RWPE2 (cell line): Measurements from ENCODE around the gene SERTAD3.
"Not testable (repeated sequence)": the region's sequence is repeated elsewhere in the genome, so short reads cannot be mapped to it uniquely, and the experiment has no call there.

Experiments
- ATAC-seq: fragments of 200-7000 bp; cut with Tn5 transposase; 3 replicates; pipeline ENCODE4 v1.9.1; 2021; ENCODE audit warnings: low read depth
- DNase-seq: peaks from one replicate; pipeline ENCODE4 v3.0.0-alpha.2; 2020; ENCODE audit warnings: low spot score
- H3K27ac ChIP-seq: fragments of 450-650 bp; 2 replicates; pipeline ENCODE4 v1.5.1; 2017; ENCODE audit warnings: mild to moderate bottlenecking; ENCODE audit not compliant: poor library complexity, severe bottlenecking
- H3K27me3 ChIP-seq: fragments of 250-450 bp; sonication (Bioruptor Pico); 2 replicates; pipeline ENCODE4 v1.5.1; 2021; ENCODE audit warnings: mild to moderate bottlenecking, moderate library complexity; ENCODE audit not compliant: insufficient read depth, poor library complexity, severe bottlenecking
- H3K36me3 ChIP-seq: fragments of 250-450 bp; sonication (Bioruptor Pico); 2 replicates; pipeline ENCODE4 v1.5.1; 2020; ENCODE audit warnings: low read depth, mild to moderate bottlenecking, moderate library complexity
- H3K4me1 ChIP-seq: fragments of 250-450 bp; sonication (Bioruptor Pico); 2 replicates; pipeline ENCODE4 v1.5.1; 2021; ENCODE audit warnings: mild to moderate bottlenecking, moderate library complexity; ENCODE audit not compliant: insufficient read depth, poor library complexity, severe bottlenecking
- H3K4me3 ChIP-seq: fragments of 250-450 bp; sonication (Bioruptor Pico); 2 replicates; pipeline ENCODE4 v1.5.1; 2021; ENCODE audit warnings: mild to moderate bottlenecking, moderate library complexity; ENCODE audit not compliant: severe bottlenecking
- H3K9me3 ChIP-seq: fragments of 250-450 bp; sonication (Bioruptor Pico); 2 replicates; pipeline ENCODE4 v1.5.1; 2021; ENCODE audit warnings: mild to moderate bottlenecking, moderate library complexity; ENCODE audit not compliant: severe bottlenecking
- CTCF ChIP-seq: fragments of 450-650 bp; IDR thresholded peaks from one replicate; pipeline ENCODE4 v1.5.1; 2017; ENCODE audit warnings: mild to moderate bottlenecking, moderate library complexity; ENCODE audit not compliant: poor library complexity, severe bottlenecking

The SERTAD3 gene

GRCh38 chr19:40461669-40462221 lies 17.6 kb upstream of the SERTAD3 start:
- peaks cover 4% of the 10 kb centered on the region for H3K27me3 ChIP-seq
- no peak overlapping the region for H3K4me3 ChIP-seq
- H3K9me3 ChIP-seq = no peaks in the 10 kb centered on the region
- no peaks in the 10 kb centered on the region; the same call in 1 of the 2 replicates for H3K36me3 ChIP-seq
- H3K27ac ChIP-seq = no peak overlapping the region
- H3K4me1 ChIP-seq = no peaks in the 10 kb centered on the region
- DNase-seq (no peak), ATAC-seq (no peak)
- no peak for TF ChIP-seq CTCF

GRCh38 chr19:40460185-40460584 lies 16.1 kb upstream of the SERTAD3 start:
- no peaks in the 10 kb centered on the region for H3K4me1 ChIP-seq
- DNase-seq (no peak), ATAC-seq (no peak)
- H3K27me3 ChIP-seq = no peaks in the 10 kb centered on the region
- H3K4me3 ChIP-seq = no peak overlapping the region
- no peak for TF ChIP-seq CTCF
- H3K27ac ChIP-seq = no peak overlapping the region
- no peaks in the 10 kb centered on the region for H3K9me3 ChIP-seq
- no peaks in the 10 kb centered on the region; the same call in 1 of the 2 replicates for H3K36me3 ChIP-seq

GRCh38 chr19:40458597-40458974 lies 14.5 kb upstream of the SERTAD3 start:
- no peak overlapping the region for H3K27ac ChIP-seq
- peaks cover 5% of the 10 kb centered on the region for H3K4me1 ChIP-seq
- H3K9me3 ChIP-seq = no peaks in the 10 kb centered on the region
- no peak overlapping the region for H3K4me3 ChIP-seq
- ATAC-seq (no peak), DNase-seq (no peak)
- H3K27me3 ChIP-seq = no peaks in the 10 kb centered on the region
- H3K36me3 ChIP-seq = no peaks in the 10 kb centered on the region; the same call in 1 of the 2 replicates
- no peak for TF ChIP-seq CTCF

GRCh38 chr19:40457953-40458596 lies 13.9 kb upstream of the SERTAD3 start:
- TF ChIP-seq CTCF = no peak
- ATAC-seq = no peak
- peaks cover 10% of the 10 kb centered on the region for H3K4me1 ChIP-seq
- H3K27me3 ChIP-seq = no peaks in the 10 kb centered on the region
- H3K4me3 ChIP-seq = no peak overlapping the region
- no peaks in the 10 kb centered on the region for H3K9me3 ChIP-seq
- no peak for DNase-seq
- H3K36me3 ChIP-seq = no peaks in the 10 kb centered on the region; the same call in 1 of the 2 replicates
- no peak overlapping the region for H3K27ac ChIP-seq

GRCh38 chr19:40457048-40457447 lies 12.9 kb upstream of the SERTAD3 start:
- H3K9me3 ChIP-seq = no peaks in the 10 kb centered on the region
- H3K36me3 ChIP-seq = no peaks in the 10 kb centered on the region; the same call in 1 of the 2 replicates
- no peaks in the 10 kb centered on the region for H3K27me3 ChIP-seq
- peaks cover 10% of the 10 kb centered on the region for H3K4me1 ChIP-seq
- TF ChIP-seq CTCF = no peak
- no peak for ATAC-seq
- H3K27ac ChIP-seq = no peak overlapping the region
- no peak overlapping the region for H3K4me3 ChIP-seq
- DNase-seq = no peak

GRCh38 chr19:40453943-40454342 lies 9.8 kb upstream of the SERTAD3 start:
- Histone ChIP-seq H3K27ac (peak overlapping the region; percentile 47), H3K4me1 (peaks cover 10% of the 10 kb centered on the region)
- H3K4me3 ChIP-seq, DNase-seq, H3K36me3 ChIP-seq, H3K27me3 ChIP-seq, H3K9me3 ChIP-seq: not testable (repeated sequence)
- ATAC-seq = peak; percentile 63
